DMS53 (cell line): ENCODE data around the gene CAT.

Source experiments
- DNase-seq: peaks from one replicate; lab custom pipeline; 2025; lab: John Stamatoyannopoulos, UW

Gene CAT

GRCh38 chr11:34425360-34425759 lies 13.4 kb upstream of the CAT start:
- no peak for DNase-seq

GRCh38 chr11:34425867-34426266 lies 12.9 kb upstream of the CAT start:
- DNase-seq: no peak

- DNase-seq: no peak
These were observed 12.0 kb upstream of the CAT start for GRCh38 chr11:34426766-34427185.

- DNase-seq: peak; percentile 24
These were observed 11.4 kb upstream of the CAT start for GRCh38 chr11:34427186-34427805.

- no peak for DNase-seq
These were observed 6.8 kb upstream of the CAT start for GRCh38 chr11:34431979-34432378.

GRCh38 chr11:34432822-34433221 lies 5.9 kb upstream of the CAT start:
- DNase-seq: no peak

- peak; percentile 58 for DNase-seq
These were observed 4.8 kb upstream of the CAT start for GRCh38 chr11:34433899-34434298.

- DNase-seq: no peak
These were observed 1.3 kb upstream of the CAT start for GRCh38 chr11:34437224-34438125.

GRCh38 chr11:34439610-34440198 lies 970 bp downstream of the CAT start:
- DNase-seq: peak; percentile 28

- DNase-seq: no peak
These were observed 3.1 kb downstream of the CAT start for GRCh38 chr11:34441814-34442213.

GRCh38 chr11:34443136-34443535 lies 4.4 kb downstream of the CAT start:
- DNase-seq: no peak

- no peak for DNase-seq
These were observed 5.7 kb downstream of the CAT start for GRCh38 chr11:34444428-34444827.

- no peak for DNase-seq
These were observed 7.2 kb downstream of the CAT start for GRCh38 chr11:34445956-34446355.

- DNase-seq: no peak
These were observed 7.7 kb downstream of the CAT start for GRCh38 chr11:34446386-34446785.

GRCh38 chr11:34447044-34447443 lies 8.3 kb downstream of the CAT start:
- no peak for DNase-seq

- DNase-seq: no peak
These were observed 9.7 kb downstream of the CAT start for GRCh38 chr11:34448223-34448994.

GRCh38 chr11:34449013-34449412 lies 10.3 kb downstream of the CAT start:
- no peak for DNase-seq

- DNase-seq: no peak
These were observed 12.3 kb downstream of the CAT start for GRCh38 chr11:34451053-34451452.

GRCh38 chr11:34454308-34455032 lies 15.7 kb downstream of the CAT start:
- no peak for DNase-seq

- no peak for DNase-seq
These were observed 18.9 kb downstream of the CAT start for GRCh38 chr11:34457607-34458006.

- DNase-seq: no peak
These were observed 19.8 kb downstream of the CAT start for GRCh38 chr11:34458525-34458924.
